Stimulated activated CD8-positive, alpha-beta memory T cell treated with anti-CD3 and anti-CD28 coated beads, Interleukin-12 subunit alpha, Interleukin-12 subunit beta, amount 100 ng/mL, for 1 hour (primary cell): ENCODE results near the gene LAGE3.
A peak's percentile ranks its signal among the peaks of the same experiment; 100 is the strongest.
"Not testable (repeated sequence)": the region's sequence is repeated elsewhere in the genome, so short reads cannot be mapped to it uniquely, and the experiment has no call there.

Experiments used
- DNase-seq: peaks from one replicate; pipeline ENCODE4 v3.0.0-alpha.2; 2020; ENCODE audit warnings: low read depth

The LAGE3 gene

DNA sequence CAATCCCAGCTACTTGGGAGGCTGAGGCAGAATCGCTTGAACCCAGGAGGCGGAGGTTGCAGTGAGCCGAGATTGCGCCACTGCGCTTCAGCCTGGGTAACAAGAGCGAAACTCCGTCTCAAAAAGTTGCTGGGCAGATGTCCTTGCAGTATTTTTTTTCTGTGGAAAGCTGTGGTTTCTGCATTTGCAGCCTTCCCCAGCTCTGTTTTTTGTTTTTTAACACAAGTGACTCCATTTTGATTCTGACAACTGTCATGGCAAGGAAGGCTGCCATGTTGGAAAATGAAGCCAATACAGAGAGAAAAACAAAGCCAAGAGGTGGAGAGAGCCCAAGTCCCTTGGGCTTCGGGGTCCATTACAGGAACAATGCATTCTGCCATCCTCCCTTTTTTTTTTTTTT lies 23.0 kb upstream of the LAGE3 start:
- no peak for DNase-seq

- not testable (repeated sequence) for DNase-seq
Measured at GRCh38 chrX:154501423-154501822, 22.3 kb upstream of the LAGE3 start.

DNA sequence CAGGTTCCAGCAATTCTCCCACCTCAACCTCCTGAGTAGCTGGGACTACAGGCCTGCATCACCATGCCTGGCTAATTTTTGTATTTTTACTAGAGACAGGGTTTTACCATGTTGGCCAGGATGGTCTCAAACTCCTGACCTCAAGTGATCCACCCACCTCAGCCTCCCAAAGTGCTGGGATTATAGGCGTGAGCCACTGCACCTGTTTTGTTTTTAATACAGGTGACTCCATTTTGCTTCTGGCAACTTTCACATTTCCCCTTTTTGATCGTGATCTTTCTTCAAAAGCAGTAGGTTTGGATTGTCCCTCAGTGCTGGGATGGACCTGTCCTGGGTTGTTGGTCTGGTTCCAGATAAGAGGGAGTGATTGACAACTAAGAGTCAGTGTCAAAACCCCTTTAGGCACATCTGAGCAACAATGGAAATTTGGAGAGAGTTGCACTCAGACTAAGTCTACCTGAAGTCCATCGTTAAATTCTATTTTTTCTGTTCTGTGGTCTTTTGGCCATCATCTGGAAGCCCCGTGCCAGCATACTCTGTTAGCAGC lies 17.6 kb upstream of the LAGE3 start:
- not testable (repeated sequence) for DNase-seq

GRCh38 chrX:154495472-154495922 lies 16.4 kb upstream of the LAGE3 start:
- DNase-seq: no peak

DNA sequence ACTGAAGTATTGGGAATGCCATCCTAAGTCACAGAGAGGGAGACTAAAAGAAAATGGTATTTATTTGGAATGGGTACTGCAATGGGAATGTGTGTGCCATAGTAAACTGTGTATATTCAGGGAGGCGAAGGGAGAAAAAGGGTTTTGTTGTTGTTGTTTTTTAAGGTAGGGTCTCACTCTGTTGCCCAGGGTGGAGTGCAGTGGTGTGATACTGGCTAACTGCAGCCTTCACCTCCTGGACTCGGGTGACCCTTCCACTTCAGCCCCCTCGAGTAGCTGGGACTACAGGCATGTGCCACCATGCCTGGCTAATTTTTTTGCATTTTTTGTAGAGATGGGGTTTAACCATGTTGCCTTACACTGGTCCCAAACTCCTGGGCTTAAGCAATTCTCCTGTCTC lies 15.6 kb upstream of the LAGE3 start:
- no peak for DNase-seq

DNA sequence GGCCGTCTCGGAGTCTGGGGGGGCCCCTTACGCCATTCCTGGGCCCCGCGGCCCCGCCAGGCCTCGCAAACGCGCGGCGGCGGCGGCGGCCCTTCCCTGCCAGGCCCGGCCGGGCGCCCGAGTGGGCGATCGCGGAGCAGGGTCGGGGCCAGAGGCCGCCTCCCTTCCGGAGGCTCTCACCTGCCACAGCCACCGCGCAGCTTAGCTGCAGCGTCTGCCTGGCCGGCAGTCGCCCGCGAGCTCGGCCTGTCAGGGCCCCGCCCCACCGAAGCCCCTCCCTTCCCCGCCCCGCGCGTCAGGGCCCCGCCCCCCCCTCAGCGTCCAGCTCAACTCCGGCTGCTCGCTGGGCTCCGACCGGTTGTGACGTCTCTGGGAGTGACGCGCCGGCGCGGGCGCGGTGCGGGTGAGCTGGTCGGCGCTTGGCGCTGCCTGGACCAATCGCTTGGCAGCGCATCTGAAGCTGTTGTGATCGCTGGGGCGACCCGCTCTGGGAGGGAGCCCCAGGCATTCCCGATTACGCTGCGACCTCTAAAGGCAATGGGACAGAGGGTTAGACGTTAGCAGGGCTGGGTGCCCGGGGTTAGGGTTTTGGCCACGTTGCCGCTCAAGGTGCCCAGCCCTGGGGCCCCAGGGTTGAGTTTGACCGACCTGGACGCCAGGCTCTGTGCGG lies 11.5 kb upstream of the LAGE3 start, which contains the start of gene SLC10A3:
TSS of gene SLC10A3 (minus strand) at position 216 of the 670 bp plus-strand sequence. CDS start 1,689 bp downstream, outside the sequence.
- DNase-seq: peak; percentile 75

DNA sequence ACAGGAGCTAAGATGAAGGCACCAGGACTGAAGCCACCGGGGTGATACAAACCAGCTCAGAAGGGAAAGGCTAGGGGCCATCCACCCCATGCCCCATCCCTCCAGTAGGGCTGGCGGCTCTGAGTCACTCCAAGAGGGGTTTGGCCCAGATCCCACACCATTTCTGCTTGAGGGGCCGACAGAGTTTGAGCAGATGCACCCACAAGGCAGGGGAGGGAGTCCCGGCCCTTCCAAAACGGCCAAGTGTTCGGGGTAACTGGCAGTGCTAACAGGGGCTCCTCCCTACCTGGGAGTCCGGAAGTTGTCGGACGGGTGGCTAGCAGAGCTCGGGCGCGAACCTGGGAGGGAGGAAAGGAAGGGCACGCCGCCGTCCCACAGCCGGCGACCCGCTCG lies 10.9 kb upstream of the LAGE3 start:
- DNase-seq: no peak

- no peak for DNase-seq
Measured at GRCh38 chrX:154489182-154489581, 10.1 kb upstream of the LAGE3 start.

DNA sequence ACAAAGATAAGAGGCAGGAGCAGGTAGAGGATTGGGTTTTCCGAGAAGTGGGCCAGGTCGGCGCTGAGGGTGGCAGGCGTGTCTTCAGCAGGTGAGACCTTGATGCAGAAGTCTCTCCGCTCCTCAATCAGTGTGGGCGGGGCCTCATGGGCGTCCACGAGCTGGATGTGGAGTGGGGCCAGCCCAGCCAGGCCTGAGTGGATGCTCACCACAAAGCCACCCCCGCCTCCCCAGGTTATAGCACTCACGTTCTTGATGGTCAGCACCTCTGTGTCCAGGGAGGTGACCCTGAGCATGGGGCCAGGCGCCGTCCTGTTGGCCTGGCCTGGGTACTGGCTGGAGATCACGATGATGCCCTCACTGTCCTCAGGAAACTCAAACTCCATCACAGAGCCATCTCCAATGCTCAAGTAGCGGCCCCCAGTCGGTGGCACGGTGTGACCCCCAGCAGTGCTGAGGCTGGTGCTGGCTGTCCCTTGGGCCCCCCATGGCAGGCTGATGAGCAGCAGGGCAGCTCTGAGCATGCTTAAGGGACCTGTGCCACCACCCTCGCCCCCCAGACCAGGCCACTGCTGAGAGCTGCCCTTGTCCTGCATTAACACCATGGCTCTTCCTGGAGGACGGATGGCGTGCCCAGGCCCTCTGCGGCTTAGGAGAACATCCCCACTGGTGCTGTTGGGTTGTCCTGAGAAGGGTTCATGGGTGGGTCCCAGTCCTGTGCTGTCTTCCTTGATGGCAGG lies 9.4 kb upstream of the LAGE3 start:
- DNase-seq: no peak

GRCh38 chrX:154487518-154488290 lies 8.6 kb upstream of the LAGE3 start:
- DNase-seq: no peak

- DNase-seq: no peak
Measured at GRCh38 chrX:154486396-154487207, 7.5 kb upstream of the LAGE3 start, which contains the start of gene UBL4A. TSS of gene UBL4A (minus strand) at chrX:154486615. CDS start at chrX:154486584, 31 bp downstream.

DNA sequence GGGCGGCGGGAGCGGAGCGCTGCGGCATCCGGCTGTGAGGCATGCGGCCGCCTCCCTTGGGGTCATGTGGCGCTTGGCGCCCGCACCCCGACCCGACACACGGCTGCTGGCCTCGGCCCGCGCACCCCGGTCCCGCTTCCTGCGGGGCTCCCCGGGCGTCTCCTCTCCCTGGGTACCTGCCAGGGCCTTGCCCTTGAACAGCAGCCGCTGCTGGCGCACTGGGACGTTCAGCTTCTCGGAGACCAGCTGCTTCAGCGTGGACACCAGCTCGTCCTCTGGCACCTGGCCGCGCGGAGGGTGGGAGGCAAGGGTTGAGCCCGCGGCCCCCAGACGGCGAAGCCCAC lies 6.9 kb upstream of the LAGE3 start:
- DNase-seq: no peak

- DNase-seq: no peak
Measured at GRCh38 chrX:154485150-154486051, 6.3 kb upstream of the LAGE3 start.

DNA sequence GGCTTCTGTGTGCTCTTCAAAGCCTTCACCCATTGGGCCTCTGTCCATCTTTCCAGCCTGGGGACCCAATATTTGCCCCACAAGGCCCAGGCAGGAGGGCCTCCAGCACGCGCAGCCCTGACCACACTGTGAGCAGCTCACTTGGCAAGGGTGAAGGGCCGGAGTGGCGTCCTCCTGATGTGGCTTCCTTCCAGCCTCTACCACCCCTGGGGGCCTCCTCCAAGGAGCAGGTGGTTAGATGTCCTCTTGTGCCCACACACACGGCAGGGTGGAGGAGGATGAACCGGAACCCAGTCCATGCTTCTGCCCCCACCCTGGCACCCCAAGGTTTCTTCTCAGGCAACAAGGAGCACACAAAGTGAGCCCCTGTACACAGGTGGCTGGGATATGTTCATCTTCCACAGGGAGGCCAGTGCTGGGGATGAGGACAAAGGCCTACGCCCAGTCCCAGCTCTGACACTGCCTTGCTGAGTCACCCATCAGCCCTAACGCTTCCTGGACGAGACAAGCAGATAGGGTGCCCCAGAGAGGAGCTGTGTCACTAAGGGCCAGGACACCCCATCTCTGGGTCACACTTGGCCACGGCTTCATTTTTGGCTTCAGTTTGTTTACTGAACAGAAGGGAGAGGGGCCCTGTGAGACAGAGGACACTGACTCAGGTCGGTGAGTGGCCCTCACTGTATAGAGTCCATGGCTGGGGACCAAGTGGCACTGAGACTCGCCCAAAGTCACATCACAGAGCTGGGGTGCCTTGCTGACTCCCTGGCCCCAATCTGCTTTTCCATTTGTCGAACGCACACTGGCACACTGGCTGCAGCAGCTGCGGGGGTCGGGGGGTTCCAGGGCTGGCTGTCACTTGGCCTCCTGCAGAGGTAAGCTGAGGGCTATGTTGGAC lies 5.4 kb upstream of the LAGE3 start:
- no peak for DNase-seq

DNA sequence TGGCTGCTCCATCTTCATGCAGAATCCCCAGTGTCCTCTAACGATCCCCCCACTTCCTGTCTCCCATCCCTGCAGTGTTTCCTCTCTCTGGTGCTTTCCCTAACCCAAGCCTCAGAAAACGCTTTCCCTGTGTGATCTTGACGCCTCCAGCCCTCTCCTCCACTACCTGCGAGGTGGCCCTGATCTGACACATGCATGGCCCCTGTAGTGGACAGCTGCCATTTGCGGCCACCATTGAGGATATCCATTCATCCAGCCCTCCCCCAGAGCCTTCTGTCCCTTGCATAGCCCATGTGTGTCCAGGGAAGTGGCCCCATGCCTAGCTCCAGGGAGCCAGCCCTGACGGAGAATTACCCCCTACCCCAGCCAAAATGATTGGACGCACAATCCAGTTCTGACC lies 4.2 kb upstream of the LAGE3 start:
- no peak for DNase-seq

DNA sequence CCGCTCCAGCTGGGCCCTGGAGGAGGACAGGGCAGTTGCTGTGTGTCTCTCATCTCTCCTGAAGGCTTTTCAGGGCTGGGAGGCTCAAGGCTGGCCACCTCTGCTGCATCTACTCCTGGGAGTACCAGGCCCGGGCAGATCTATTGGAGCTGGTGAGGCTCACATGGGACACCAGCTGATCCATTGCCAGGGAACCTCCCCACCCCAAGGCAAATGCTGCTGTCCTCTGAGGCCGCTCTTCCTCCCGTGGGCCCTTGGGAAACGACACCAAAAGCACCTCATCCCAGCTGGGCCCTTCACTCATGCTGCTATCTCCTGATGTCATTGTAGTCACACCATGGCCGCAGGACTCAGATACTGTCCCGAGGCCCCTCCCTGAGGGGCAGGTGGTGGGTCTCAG lies 3.7 kb upstream of the LAGE3 start:
- no peak for DNase-seq

DNA sequence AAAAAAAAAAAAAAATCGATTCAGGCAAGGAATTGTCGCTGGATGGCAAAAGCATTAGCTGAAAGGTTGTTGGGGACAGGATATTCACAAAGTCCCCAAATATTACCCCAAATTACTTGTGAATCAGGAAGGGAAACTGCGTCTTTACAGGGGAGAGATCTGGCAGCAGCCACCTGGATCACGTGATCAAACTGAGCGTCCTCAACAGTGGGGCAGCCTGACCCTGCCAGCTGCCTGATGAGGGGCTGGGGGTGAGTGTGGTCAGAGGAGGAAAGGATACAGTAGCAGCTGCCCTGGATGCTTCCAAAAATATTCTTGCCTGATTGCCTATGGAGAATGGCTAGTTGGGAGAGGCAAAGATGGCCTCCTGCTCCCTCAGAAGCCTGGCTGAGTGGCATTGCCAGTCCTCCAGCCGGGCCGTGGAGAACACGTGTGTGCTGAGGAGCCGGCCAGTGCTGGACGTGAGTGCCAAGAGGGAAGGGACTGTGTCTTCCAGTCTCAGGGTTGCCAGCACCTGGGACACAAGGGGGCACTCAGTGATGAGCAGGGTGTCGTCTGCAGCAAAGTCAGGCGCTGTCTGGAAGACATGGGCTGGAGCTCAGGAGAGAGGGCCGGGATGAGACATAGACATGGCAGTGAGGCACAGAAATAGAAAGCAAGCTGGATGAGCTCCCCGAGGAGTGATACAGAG lies 3.0 kb upstream of the LAGE3 start:
- DNase-seq: no peak

DNA sequence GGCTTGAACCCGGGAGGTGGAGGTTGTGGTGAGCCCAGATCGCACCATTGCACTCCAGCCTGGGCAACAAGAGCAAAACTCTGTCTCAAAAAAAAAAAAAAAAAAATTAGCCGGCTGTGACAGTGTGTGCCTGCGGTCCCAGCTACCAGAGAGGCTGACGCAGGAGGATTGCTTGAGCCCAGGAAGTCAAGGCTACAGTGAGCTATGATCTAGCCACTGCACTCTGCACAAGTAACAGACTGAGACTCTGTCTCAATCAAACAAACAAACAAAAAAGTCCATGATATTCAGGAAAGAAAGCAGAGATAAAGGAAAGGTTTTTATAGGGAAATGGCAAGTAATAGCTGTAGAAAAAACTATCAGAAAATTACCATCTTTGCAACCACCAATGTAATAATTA lies 2.1 kb upstream of the LAGE3 start:
- DNase-seq: no peak

GRCh38 chrX:154477891-154478477 lies 1.1 kb downstream of the LAGE3 start:
- no peak for DNase-seq
